Fibroblast of pulmonary artery (primary cell): ENCODE results near the gene CFD.

Experiments used
- DNase-seq: peaks from one replicate; pipeline ENCODE4 v3.0.0-alpha.2; 2010; ENCODE audit warnings: low read depth
- H3K4me3 ChIP-seq: replicated peaks from 2 replicates; pipeline ENCODE4 v1.5.1; 2011; ENCODE audit warnings: low read depth, mild to moderate bottlenecking, control low read depth, low read length, moderate library complexity
- CTCF ChIP-seq: IDR thresholded peaks from 2 replicates; pipeline ENCODE4 v1.5.1; 2011; ENCODE audit warnings: mild to moderate bottlenecking, control low read depth, low read length, inconsistent platforms; ENCODE audit errors: missing control alignments

The CFD gene

GRCh38 chr19:883661-884211, 24.3 kb downstream of the CFD start:
- no peak for DNase-seq
- no peak for TF ChIP-seq CTCF
- H3K4me3 ChIP-seq = no peak overlapping the region

- no peak for TF ChIP-seq CTCF
- no peak for DNase-seq
- no peak overlapping the region for H3K4me3 ChIP-seq
Observed at GRCh38 chr19:884420-885211, 25.2 kb downstream of the CFD start.

GRCh38 chr19:885536-886224, 26.2 kb downstream of the CFD start:
- no peak overlapping the region for H3K4me3 ChIP-seq
- no peak for DNase-seq
- no peak for TF ChIP-seq CTCF

DNA sequence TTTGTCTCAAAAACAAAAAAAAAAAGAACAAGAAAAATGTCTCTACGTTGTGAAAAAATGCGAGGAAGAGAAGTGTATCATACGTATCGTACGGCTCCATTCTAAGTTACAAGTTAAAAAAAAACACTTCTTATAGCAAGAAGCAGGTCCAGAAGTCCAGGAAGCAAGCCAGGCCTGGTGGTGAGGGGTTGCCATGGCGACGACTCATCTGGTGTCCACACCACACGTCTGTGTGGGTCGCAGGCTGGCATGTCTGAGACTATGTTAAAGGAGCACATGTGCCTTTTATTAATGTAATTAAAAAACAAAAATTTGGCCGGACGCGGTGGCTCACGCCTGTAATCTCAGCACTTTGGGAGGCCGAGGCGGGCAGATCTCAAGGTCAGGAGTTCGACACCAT, 27.6 kb downstream of the CFD start:
- DNase-seq = peak; percentile 67
- no peak overlapping the region for H3K4me3 ChIP-seq
- TF ChIP-seq CTCF = no peak

DNA sequence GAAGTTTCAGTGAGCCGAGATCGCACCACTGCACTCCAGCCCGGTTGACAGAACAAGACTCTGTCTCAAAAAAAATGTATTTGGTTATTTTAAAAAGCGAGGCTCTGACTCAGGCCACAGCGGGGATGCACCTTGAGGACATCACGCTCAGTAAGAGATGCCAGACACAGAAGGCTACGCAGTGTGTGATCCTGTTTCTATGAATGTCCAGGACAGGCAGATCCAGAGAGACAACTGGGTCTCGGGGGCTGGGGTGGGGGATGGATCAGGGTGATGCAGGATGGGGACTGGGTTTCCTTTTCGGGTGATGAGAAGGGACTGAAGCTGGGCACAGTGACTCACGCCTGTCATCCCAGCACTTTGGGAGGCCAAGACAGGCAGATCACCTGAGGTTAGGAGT, 28.1 kb downstream of the CFD start:
- no peak for DNase-seq
- TF ChIP-seq CTCF = no peak
- no peak overlapping the region for H3K4me3 ChIP-seq

DNA sequence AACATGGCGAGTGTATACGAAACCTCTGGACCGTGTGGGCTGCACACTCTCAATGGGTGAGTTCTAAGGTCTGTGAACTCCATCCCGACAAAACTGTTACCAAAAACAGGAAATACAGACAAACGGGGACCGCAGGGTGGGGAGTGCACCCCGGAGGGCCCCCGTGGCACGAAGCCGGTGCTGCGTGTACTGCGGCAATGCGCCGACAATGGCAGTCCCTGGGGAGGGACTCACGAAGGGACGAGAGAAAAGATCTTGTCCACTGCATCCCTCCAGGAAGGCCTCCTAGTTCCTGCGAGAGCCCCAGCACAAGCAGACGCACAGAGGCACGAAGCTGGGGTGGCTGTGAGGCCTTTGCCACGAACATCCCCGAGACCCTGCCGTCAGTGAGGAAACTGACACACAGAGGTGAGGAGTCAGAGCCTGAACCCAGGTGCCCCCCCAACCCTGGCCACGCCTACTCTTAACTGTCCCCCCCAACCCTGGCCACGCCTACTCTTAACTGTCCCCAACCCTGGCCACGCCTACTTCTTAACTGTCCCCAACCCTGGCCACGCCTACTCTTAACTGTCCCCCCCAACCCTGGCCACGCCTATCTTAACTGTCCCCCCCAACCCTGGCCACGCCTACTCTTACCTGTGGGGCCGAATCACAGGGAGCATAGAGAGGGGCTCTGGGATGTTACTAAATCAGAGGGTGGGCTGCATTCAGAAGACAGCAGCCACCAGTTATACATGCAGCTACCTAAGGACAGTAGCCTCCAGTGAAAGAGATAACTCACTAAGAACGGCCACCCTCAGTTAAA, 29.3 kb downstream of the CFD start:
- no peak for DNase-seq
- no peak for TF ChIP-seq CTCF
- no peak overlapping the region for H3K4me3 ChIP-seq
